ENCODE measurements around the gene TNC.

- TF ChIP-seq CHD2 (IDR thresholded peaks at IDR 0.05; ENCODE audit: low read length, partially characterized antibody) (no peak), CTCF (IDR thresholded peaks at IDR 0.05) (no peak), USF2 (IDR thresholded peaks at IDR 0.05; ENCODE audit: borderline replicate concordance, low read depth, low read length) (no peak), GATA2 (CRISPR knock-in tag; IDR thresholded peaks at IDR 0.05) (no peak), POLR2AphosphoS5 (IDR thresholded peaks at IDR 0.05; ENCODE audit: low read depth, low read length) (no peak), NRF1 (IDR thresholded peaks at IDR 0.05; ENCODE audit: low read depth, low read length) (no peak), RAD21 (IDR thresholded peaks at IDR 0.05; ENCODE audit: low read length) (no peak), TAF1 (IDR thresholded peaks at IDR 0.05; ENCODE audit: borderline replicate concordance, low read depth, low read length) (no peak), REST (IDR thresholded peaks at IDR 0.05; ENCODE audit: low read depth, low read length) (no peak), SIN3A (IDR thresholded peaks at IDR 0.05; ENCODE audit: borderline replicate concordance, low read depth, low read length) (no peak), USF1 (IDR thresholded peaks at IDR 0.05; ENCODE audit: borderline replicate concordance, low read depth) (no peak)
Measured at GRCh38 chr9:115010874-115011273, 107.1 kb downstream of the TNC start.

All from SK-N-SH (cell line).